SJSA1 (cell line): Measurements from ENCODE around the gene SASS6. TPM values are rescaled to one million over a fixed set of nuclear protein-coding genes. Genes with fewer than 3 reads are reported as not detected.

Source experiments
- total RNA-seq: library from RNA; depleted of rRNA; stranded (reverse); fragments of >200 nt; shearing (Covaris generic); gene quantifications from 2 replicates; pipeline ENCODE4 v1.2.3, GENCODE V29; 2014; rRNA removed

The SASS6 gene
- total RNA-seq, 1 experiment from 2014 or later = 11.3 TPM

Other genes with a start within 250 kb of the SASS6 start
- 27.2 and 31.2 TPM in 2 replicates for gene SLC35A3, start 162.9 kb downstream of the SASS6 start, total RNA-seq
- gene TRMT13, start 233 bp upstream of the SASS6 start, total RNA-seq = 7.0 and 20.8 TPM in 2 replicates
- gene LRRC39, start 45.3 kb upstream of the SASS6 start, total RNA-seq = 0.13 TPM in 1 of 2 replicates, not detected in the other
- gene DBT, start 116.9 kb upstream of the SASS6 start, total RNA-seq = 6.2 and 6.8 TPM in 2 replicates
- gene RTCA, start 133.3 kb upstream of the SASS6 start, total RNA-seq = 43.5 and 43.7 TPM in 2 replicates
- 6.5 and 8.6 TPM in 2 replicates for gene CDC14A, start 219.6 kb upstream of the SASS6 start, total RNA-seq